Heart right ventricle (tissue), 16 donors: Measurements from ENCODE around the gene IGSF22. TPM values are rescaled to one million over a fixed set of nuclear protein-coding genes. Genes with fewer than 3 reads are reported as not detected.
"Not testable (repeated sequence)": the region's sequence is repeated elsewhere in the genome, so short reads cannot be mapped to it uniquely, and the experiment has no call there.

Experiments
- ATAC-seq, 8 donors: fragments of 200-7000 bp; cut with Tn5 transposase; one replicate each; pipeline ENCODE4 v1.9.1; 2020; ENCODE audit warnings: mild to moderate bottlenecking in 8 of 8, moderate library complexity in 8 of 8, moderate number of reproducible peaks in 1 of 8
- DNase-seq, 2 donors: peaks; one replicate each; pipeline ENCODE4 v3.0.0-alpha.2; 2020
- H3K27ac ChIP-seq, 10 donors: fragments of 200-600 bp; sonication (generic) in 2 of 10; one replicate each; pipeline versions ENCODE4 v1.5.0 to v1.8.0; 2020 to 2022; ENCODE audit warnings: mild to moderate bottlenecking in 3 of 10
- H3K27me3 ChIP-seq, 7 donors: fragments of 200-600 bp; one replicate each; pipeline ENCODE4 v1.8.0; 2021 to 2022; ENCODE audit warnings: mild to moderate bottlenecking in 2 of 7
- H3K36me3 ChIP-seq, 9 donors: fragments of 200-600 bp; sonication (generic) in 1 of 9; one replicate each; pipeline versions ENCODE4 v1.5.0 to v1.8.0; 2020 to 2022; ENCODE audit warnings: mild to moderate bottlenecking in 2 of 9
- H3K4me1 ChIP-seq, 9 donors: fragments of 200-600 bp; sonication (generic) in 1 of 9; one replicate each; pipeline versions ENCODE4 v1.5.0 to v1.8.0; 2020 to 2022; ENCODE audit warnings: mild to moderate bottlenecking in 4 of 9
- H3K4me3 ChIP-seq, 10 donors: fragments of 200-600 bp; sonication (generic) in 2 of 10; one replicate each; pipeline versions ENCODE4 v1.5.0 to v1.8.0; 2020 to 2022; ENCODE audit warnings: mild to moderate bottlenecking in 7 of 10, moderate library complexity in 2 of 10
- H3K9me3 ChIP-seq, 11 donors: fragments of 200-600 bp in 10 of 11; sonication (generic) in 2 of 11; one replicate each; pipeline versions ENCODE4 v1.5.0 to v1.8.0; 2013 to 2022; ENCODE audit warnings: mild to moderate bottlenecking in 2 of 11, control low read depth in 1 of 11, moderate library complexity in 1 of 11
- CTCF ChIP-seq, 9 donors: fragments of 200-600 bp; sonication (generic) in 2 of 9; IDR thresholded peaks; one replicate each; pipeline versions ENCODE4 v1.5.0 to v1.8.0; 2021 to 2022; ENCODE audit warnings: antibody characterized with exemption in 9 of 9, mild to moderate bottlenecking in 5 of 9, moderate library complexity in 1 of 9
- WGBS, 2 donors: extraction: QIAGEN DNeasy Blood & Tissue Kit; methylation state at CpG; one replicate each; pipeline ENCODE4 v1.1.7; 2013; ENCODE audit warnings: inconsistent platforms in 1 of 2; 5-methylcytosine and 5-hydroxymethylcytosine counted together
- intact Hi-C, 10 donors: fragments of 100-400 bp; cut with DNase I; formaldehyde crosslinking; loops; one replicate each; pipeline versions ENCODE4 v1.11.1 to v1.14.2; 2022
- polyA plus RNA-seq, 2 donors: library from polyadenylated mRNA; stranded (reverse); fragments of 200-250 nt; gene quantifications; one replicate each; pipeline ENCODE4 v1.2.3, GENCODE V29; 2013
- total RNA-seq, 10 donors: library from RNA; stranded (reverse); fragmentation: NEBNext Ultra II Directional in 3 of 10; extraction: Animal tissue kit (Norgen Biotek cat#: 25700) in 3 of 10; gene quantifications; one replicate each; pipeline versions ENCODE4 v1.2.1 to v1.2.4, GENCODE V29; 2021 to 2023
- donor health status: Arrhythmogenic right ventricular cardiomyopathy.
- donor health status: ischemic (EF 13 %, LVEDD 7.1; RV severe dilation, severe dysfunction).
- donor health status: healthy with polysubstance abuse.
- donor health status: DM: no; HTN: yes; CAD: no.
- donor health status: DM: no; HTN: no; CAD: no.
- donor health status: ischemic (EF 25% LVEDD 6.9; RV normal size, moderate dysfunction).
- donor health status: ischemic (EF 25% LVEDD 5.7; RV mildly dilated, moderate dysfunction).
- donor health status: healthy.
- donor health status: DM: yes; HTN: yes; CAD: no.
- donor health status: Ischemic cardiomyopathy.
- donor health status: ischemic (EF 35%, LVEDD 5.7; RV mildly dilated, moderate dysfunction).
- donor health status: nonischemic (EF 11% LVEDD 7.7; RV severe dilation, severe dysfunction).
- donor health status: DM: yes; HTN: yes; CAD: no.
- donor health status: PGD.
- donor health status: ischemic (EF 29% LVEDD 5.4; RV normal size, mild dysfunction).
- donor health status: nonischemic (EF 23%, LVEDD 6.1; RV moderate dilation, normal function).

The IGSF22 gene
- total and polyA plus RNA-seq, 12 donors: 0.18 to 1.3 (median 0.62) TPM; not detected in 1

GRCh38 chr11:18696638-18697225 is 29.3 kb downstream of the IGSF22 start:
- H3K36me3 ChIP-seq: peaks cover 0 to 8% (median 4%) of the 10 kb centered on the region in 9 donors
- TF ChIP-seq CTCF (IDR thresholded peaks at IDR 0.05): no peak
- intact Hi-C loops: loop anchor here in 4 of 10 donors (5.0 to 10.0 kb wide), 3 partner anchors 59 to 64 kb away; partner anchors contain the start of gene SPTY2D1 (in 3 of the 4)
- peaks cover 5 to 36% (median 19%) of the 10 kb centered on the region in 9 donors for H3K4me1 ChIP-seq
- ATAC-seq (no peak), DNase-seq (no peak)
- no peak overlapping the region for H3K27ac ChIP-seq
- H3K4me3 ChIP-seq: no peak overlapping the region
- WGBS, 2 donors: 87 to 89% methylated on average over 2 of the region's 2 CpGs
- no peaks in the 10 kb centered on the region for H3K27me3 ChIP-seq
- no peaks in the 10 kb centered on the region for H3K9me3 ChIP-seq

- Histone ChIP-seq H3K9me3 (no peaks in the 10 kb centered on the region), H3K36me3 (no peaks in the 10 kb centered on the region), H3K27me3 (no peaks in the 10 kb centered on the region), H3K4me3 (no peak overlapping the region), H3K4me1 (peaks cover 0 to 18% (median 0%) of the 10 kb centered on the region in 9 donors), H3K27ac (no peak overlapping the region)
- no peak for DNase-seq
- intact Hi-C loops: loop anchor here in 1 of 10 donors (10.0 kb wide), 1 partner anchor 58 kb away; the partner anchor contains the start of gene SPTY2D1
- no peak for ATAC-seq
- 54 to 61% methylated on average over 9 of the region's 9 CpGs for WGBS, 2 donors
- TF ChIP-seq CTCF (IDR thresholded peaks at IDR 0.05): no peak
Measured at GRCh38 chr11:18692941-18693760, 32.8 kb downstream of the IGSF22 start.

- H3K4me1 ChIP-seq, H3K36me3 ChIP-seq, H3K27ac ChIP-seq, DNase-seq, H3K4me3 ChIP-seq, H3K9me3 ChIP-seq, ATAC-seq, H3K27me3 ChIP-seq: not testable (repeated sequence)
- intact Hi-C loops: loop anchor here in 1 of 10 donors (10.0 kb wide), 1 partner anchor 57 kb away; the partner anchor contains the start of gene SPTY2D1
- WGBS, 2 donors: 56 to 57% methylated on average over 4 of the region's 4 CpGs
Measured at GRCh38 chr11:18691467-18692140, 34.4 kb downstream of the IGSF22 start.

GRCh38 chr11:18684267-18684666 is 41.7 kb downstream of the IGSF22 start:
- Histone ChIP-seq H3K27ac (no peak overlapping the region), H3K4me3 (no peak overlapping the region), H3K36me3 (no peaks in the 10 kb centered on the region), H3K27me3 (no peaks in the 10 kb centered on the region), H3K9me3 (no peaks in the 10 kb centered on the region), H3K4me1 (no peaks in the 10 kb centered on the region)
- ATAC-seq (no peak), DNase-seq (no peak)
- intact Hi-C loops: no loop called here
- no peak for TF ChIP-seq CTCF (IDR thresholded peaks at IDR 0.05)
- 60 to 71% methylated on average over 1 of the region's 1 CpG for WGBS, 2 donors
